Smooth muscle cell (in vitro differentiated cells): ENCODE measurements around the gene ACCSL. TPM values are rescaled to one million over a fixed set of nuclear protein-coding genes. Genes with fewer than 3 reads are reported as not detected.

Experiments
- DNase-seq: peaks from one replicate; lab custom pipeline; 2025; ENCODE audit not compliant: unreplicated experiment; lab: John Stamatoyannopoulos, UW
- H2AFZ ChIP-seq: fragments of 200-600 bp; sonication (generic); 2 replicates; pipeline ENCODE4 v1.6.0; 2016; ENCODE audit warnings: antibody characterized with exemption, low read depth, mild to moderate bottlenecking
- H3F3A ChIP-seq: fragments of 200-600 bp; sonication (generic); 2 replicates; pipeline ENCODE4 v1.6.0; 2017; ENCODE audit warnings: antibody characterized with exemption, low read depth
- H3K27ac ChIP-seq: fragments of 200-600 bp; sonication (generic); 2 replicates; pipeline ENCODE4 v1.5.1; 2016; ENCODE audit warnings: low read depth, mild to moderate bottlenecking
- H3K27me3 ChIP-seq: fragments of 200-600 bp; sonication (generic); 2 replicates; pipeline ENCODE4 v1.6.1; 2016; ENCODE audit warnings: low read depth, mild to moderate bottlenecking
- H3K36me3 ChIP-seq: fragments of 200-600 bp; sonication (generic); 2 replicates; pipeline ENCODE4 v1.5.1; 2016; ENCODE audit warnings: low read depth
- H3K4me1 ChIP-seq: fragments of 200-600 bp; sonication (generic); 2 replicates; pipeline ENCODE4 v1.5.1; 2016; ENCODE audit warnings: low read depth
- H3K4me2 ChIP-seq: fragments of 200-600 bp; sonication (generic); 2 replicates; pipeline ENCODE4 v1.6.0; 2016; ENCODE audit warnings: mild to moderate bottlenecking
- H3K4me3 ChIP-seq: fragments of 200-600 bp; sonication (generic); 2 replicates; pipeline ENCODE4 v1.5.1; 2016; ENCODE audit warnings: mild to moderate bottlenecking
- H3K79me2 ChIP-seq: fragments of 200-600 bp; sonication (generic); 2 replicates; pipeline ENCODE4 v1.6.0; 2016; ENCODE audit warnings: low read depth, mild to moderate bottlenecking
- H3K9ac ChIP-seq: fragments of 200-600 bp; sonication (generic); 2 replicates; pipeline ENCODE4 v1.6.0; 2016; ENCODE audit warnings: low read depth
- H3K9me3 ChIP-seq: fragments of 200-600 bp; sonication (generic); replicated peaks from 2 replicates; pipeline ENCODE4 v1.5.1; 2016; ENCODE audit warnings: low read depth
- H4K20me1 ChIP-seq: fragments of 200-600 bp; sonication (generic); 2 replicates; pipeline ENCODE4 v1.6.0; 2016; ENCODE audit warnings: low read depth
- CTCF ChIP-seq: fragments of 200-600 bp; sonication (generic); IDR thresholded peaks from 2 replicates; pipeline ENCODE4 v1.5.1; 2017; ENCODE audit warnings: borderline replicate concordance, mild to moderate bottlenecking, antibody characterized with exemption; ENCODE audit not compliant: insufficient read depth, poor library complexity, severe bottlenecking
- WGBS: methylation state at CpG from one replicate; pipeline ENCODE4 v1.1.7; 2016; ENCODE audit warnings: low lambda C conversion rate; 5-methylcytosine and 5-hydroxymethylcytosine counted together
- polyA plus RNA-seq: library from polyadenylated mRNA; unstranded; fragments of >200 nt; fragmentation: Nextera tagmentation; extraction: Ambion mirVana; gene quantifications from 2 replicates; pipeline ENCODE4 v1.2.1, GENCODE V29; 2016
- total RNA-seq: library from RNA; depleted of rRNA; stranded (reverse); fragments of >200 nt; gene quantifications from 2 replicates; pipeline ENCODE4 v1.2.3, GENCODE V29; 2014

Gene ACCSL
- total and polyA plus RNA-seq, 2 experiments from 2014 or later: not detected

GRCh38 chr11:44029977-44030911 is 17.5 kb upstream of the ACCSL start:
- 4% methylated on average over 5 of the region's 5 CpGs for WGBS
- peak; percentile 30 for DNase-seq
- peaks cover 4% of the 10 kb centered on the region for H3K36me3 ChIP-seq

GRCh38 chr11:44030996-44031395 is 16.8 kb upstream of the ACCSL start:
- Histone ChIP-seq H3K27me3 (no peaks in the 10 kb centered on the region), H3F3A (peaks cover 6% of the 10 kb centered on the region), H3K79me2 (no peaks in the 10 kb centered on the region), H3K4me2 (peak overlapping the region; percentile 72), H2AFZ (no peak overlapping the region), H3K36me3 (no peaks in the 10 kb centered on the region), H3K4me1 (peaks cover 31% of the 10 kb centered on the region), H3K27ac (peak overlapping the region; percentile 99), H3K9ac (peak overlapping the region; percentile 90), H3K9me3 (no peaks in the 10 kb centered on the region), H4K20me1 (no peaks in the 10 kb centered on the region), H3K4me3 (no peak overlapping the region)
- no peak for TF ChIP-seq CTCF
- no peak for DNase-seq
- 53% methylated on average over 5 of the region's 5 CpGs for WGBS

More at GRCh38 chr11:44029977-44030911, 17.5 kb upstream of the ACCSL start:
- Histone ChIP-seq H3K27ac (peak overlapping the region; percentile 99), H3K27me3 (no peaks in the 10 kb centered on the region), H2AFZ (peak overlapping the region; percentile 43), H3F3A (peaks cover 6% of the 10 kb centered on the region), H3K79me2 (no peaks in the 10 kb centered on the region), H3K4me1 (peaks cover 31% of the 10 kb centered on the region), H3K9me3 (no peaks in the 10 kb centered on the region), H4K20me1 (no peaks in the 10 kb centered on the region), H3K4me3 (no peak overlapping the region), H3K9ac (peak overlapping the region; percentile 90), H3K4me2 (peak overlapping the region; percentile 72)
- no peak for TF ChIP-seq CTCF

GRCh38 chr11:44031549-44031948 is 16.2 kb upstream of the ACCSL start:
- Histone ChIP-seq H2AFZ (no peak overlapping the region), H3K4me3 (no peak overlapping the region), H4K20me1 (no peaks in the 10 kb centered on the region), H3K27me3 (no peaks in the 10 kb centered on the region), H3K4me1 (peaks cover 31% of the 10 kb centered on the region), H3F3A (peaks cover 6% of the 10 kb centered on the region), H3K27ac (peak overlapping the region; percentile 99), H3K9me3 (no peaks in the 10 kb centered on the region), H3K79me2 (no peaks in the 10 kb centered on the region), H3K36me3 (no peaks in the 10 kb centered on the region), H3K9ac (peak overlapping the region; percentile 90), H3K4me2 (no peak overlapping the region)
- 95% methylated on average over 5 of the region's 5 CpGs for WGBS
- no peak for DNase-seq
- TF ChIP-seq CTCF: no peak
